Ovary (tissue), 3 donors: Measurements from ENCODE around the gene CAB39L.

Source experiments
- EP300 ChIP-seq: sonication (generic); formaldehyde crosslinking; IDR thresholded peaks from one replicate; pipeline ENCODE4 v1.6.1; 2017; ENCODE audit warnings: antibody characterized with exemption
- TF ChIP-seq, protein P1 (sequence below), 3 donors: fragments of 450-650 bp in 2 of 3; fragments of 200-600 bp in 1 of 3; IDR thresholded peaks; one replicate each; pipeline versions ENCODE4 v1.5.1 to v1.8.0; 2016 to 2022; ENCODE audit warnings: antibody characterized with exemption in 3 of 3, mild to moderate bottlenecking in 1 of 3
- donor health status: DM: no; HTN: no; CAD: no.

DNA sequence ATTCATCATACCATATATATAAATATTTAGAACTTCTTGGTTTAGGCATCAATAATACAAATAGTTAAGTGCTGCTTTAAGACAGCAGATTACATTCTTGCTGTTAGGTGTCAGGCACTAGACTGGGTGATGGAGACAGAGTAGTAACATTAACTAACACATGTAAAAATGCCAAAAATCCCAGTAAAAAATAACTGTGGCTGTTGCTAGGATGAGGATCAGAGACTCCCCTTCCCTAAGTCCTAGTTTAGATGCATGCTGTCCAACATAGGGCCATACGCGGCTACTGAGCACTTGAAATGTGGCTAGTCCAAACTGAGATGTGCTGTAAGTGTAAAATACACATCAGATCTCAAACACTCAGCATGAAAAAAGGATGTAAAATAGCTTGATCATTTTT, 101.4 kb downstream of the CAB39L start:
- TF ChIP-seq, protein P1, sequence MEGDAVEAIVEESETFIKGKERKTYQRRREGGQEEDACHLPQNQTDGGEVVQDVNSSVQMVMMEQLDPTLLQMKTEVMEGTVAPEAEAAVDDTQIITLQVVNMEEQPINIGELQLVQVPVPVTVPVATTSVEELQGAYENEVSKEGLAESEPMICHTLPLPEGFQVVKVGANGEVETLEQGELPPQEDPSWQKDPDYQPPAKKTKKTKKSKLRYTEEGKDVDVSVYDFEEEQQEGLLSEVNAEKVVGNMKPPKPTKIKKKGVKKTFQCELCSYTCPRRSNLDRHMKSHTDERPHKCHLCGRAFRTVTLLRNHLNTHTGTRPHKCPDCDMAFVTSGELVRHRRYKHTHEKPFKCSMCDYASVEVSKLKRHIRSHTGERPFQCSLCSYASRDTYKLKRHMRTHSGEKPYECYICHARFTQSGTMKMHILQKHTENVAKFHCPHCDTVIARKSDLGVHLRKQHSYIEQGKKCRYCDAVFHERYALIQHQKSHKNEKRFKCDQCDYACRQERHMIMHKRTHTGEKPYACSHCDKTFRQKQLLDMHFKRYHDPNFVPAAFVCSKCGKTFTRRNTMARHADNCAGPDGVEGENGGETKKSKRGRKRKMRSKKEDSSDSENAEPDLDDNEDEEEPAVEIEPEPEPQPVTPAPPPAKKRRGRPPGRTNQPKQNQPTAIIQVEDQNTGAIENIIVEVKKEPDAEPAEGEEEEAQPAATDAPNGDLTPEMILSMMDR (IDR thresholded peaks at IDR 0.05), result no peak
- TF ChIP-seq EP300, result no peak
